Measurements from ENCODE around the gene SLC5A3. TPM values are rescaled to one million over a fixed set of nuclear protein-coding genes. Genes with fewer than 3 reads are reported as not detected.

Gene SLC5A3
- total and polyA plus RNA-seq, 2 donors, result 4.9 to 7.4 TPM

DNA sequence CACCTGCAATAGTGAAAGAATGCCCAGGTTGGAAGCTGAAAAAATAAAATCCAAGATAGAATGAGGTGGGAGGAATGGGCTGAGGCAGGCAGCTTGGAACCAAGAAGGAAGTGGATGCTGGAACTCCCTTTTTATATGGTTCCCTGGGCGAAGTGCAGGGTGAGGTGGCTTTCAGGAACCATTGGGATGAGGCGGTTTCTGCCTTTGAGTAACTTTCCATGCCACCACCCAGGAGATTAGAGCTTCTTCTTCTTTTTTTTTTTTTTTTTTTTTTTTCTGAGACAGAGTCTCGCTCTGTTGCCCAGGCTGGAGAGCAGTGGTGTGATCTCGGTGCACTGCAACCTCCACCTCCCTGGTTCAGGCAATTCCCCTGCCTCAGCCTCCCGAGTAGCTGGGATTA, 17.8 kb upstream of the SLC5A3 start:
- 98% methylated on average over 5 of the region's 5 CpGs for WGBS

DNA sequence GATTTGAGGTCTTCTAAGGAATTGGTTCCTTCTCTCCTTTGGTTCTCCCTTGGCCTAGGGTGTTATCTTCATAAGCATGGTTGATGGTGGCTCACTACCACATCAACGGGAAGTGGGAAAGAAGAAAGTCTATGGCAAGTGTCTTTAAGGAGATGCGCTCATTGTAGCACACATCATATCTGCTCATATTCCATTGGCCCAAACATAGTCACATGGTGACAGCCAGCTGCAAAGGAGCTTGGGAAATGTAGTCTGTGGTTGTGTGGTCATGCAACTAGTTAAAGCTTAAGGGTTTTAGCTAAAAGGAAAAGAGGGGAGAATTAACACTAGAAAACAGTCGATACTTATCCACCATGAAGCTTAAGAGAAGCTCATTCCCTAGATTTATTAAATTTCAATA, 11.4 kb upstream of the SLC5A3 start:
- Histone ChIP-seq H3K9me3 (ENCODE audit: control insufficient read depth in 2 of 2, insufficient read depth in 1 of 2, low read length in 1 of 2) (no peaks in the 10 kb centered on the region), H3K27ac (ENCODE audit: low read depth in 1 of 2, low read length in 1 of 2) (no peak overlapping the region), H3K4me1 (ENCODE audit: control insufficient read depth in 2 of 2, insufficient read depth in 2 of 2, low read length in 2 of 2) (no peaks in the 10 kb centered on the region), H3K4me3 (ENCODE audit: low read length in 2 of 2) (no peak overlapping the region), H3K27me3 (ENCODE audit: control insufficient read depth in 2 of 2, insufficient read depth in 1 of 2, low read length in 1 of 2) (no peaks in the 10 kb centered on the region), H3K36me3 (ENCODE audit: control insufficient read depth in 2 of 2, insufficient read depth in 2 of 2, low read length in 1 of 2) (no peaks in the 10 kb centered on the region)
- DNase-seq (ENCODE audit: low read depth in 6 of 9, low spot score in 9 of 9), result peak in 1 of 9 donors; percentile 21
- WGBS, result 95% methylated on average over 3 of the region's 3 CpGs

More for the DNA sequence above, 17.8 kb upstream of the SLC5A3 start:
- Histone ChIP-seq H3K27me3 (ENCODE audit: control insufficient read depth in 2 of 2, insufficient read depth in 1 of 2, low read length in 1 of 2) (no peaks in the 10 kb centered on the region), H3K9me3 (ENCODE audit: control insufficient read depth in 2 of 2, insufficient read depth in 1 of 2, low read length in 1 of 2) (no peaks in the 10 kb centered on the region), H3K4me1 (ENCODE audit: control insufficient read depth in 2 of 2, insufficient read depth in 2 of 2, low read length in 2 of 2) (no peaks in the 10 kb centered on the region), H3K4me3 (ENCODE audit: low read length in 2 of 2) (no peak overlapping the region), H3K27ac (ENCODE audit: low read depth in 1 of 2, low read length in 1 of 2) (no peak overlapping the region), H3K36me3 (ENCODE audit: control insufficient read depth in 2 of 2, insufficient read depth in 2 of 2, low read length in 1 of 2) (no peaks in the 10 kb centered on the region)
- no peak for DNase-seq (ENCODE audit: low read depth in 6 of 9, low spot score in 9 of 9)

DNA sequence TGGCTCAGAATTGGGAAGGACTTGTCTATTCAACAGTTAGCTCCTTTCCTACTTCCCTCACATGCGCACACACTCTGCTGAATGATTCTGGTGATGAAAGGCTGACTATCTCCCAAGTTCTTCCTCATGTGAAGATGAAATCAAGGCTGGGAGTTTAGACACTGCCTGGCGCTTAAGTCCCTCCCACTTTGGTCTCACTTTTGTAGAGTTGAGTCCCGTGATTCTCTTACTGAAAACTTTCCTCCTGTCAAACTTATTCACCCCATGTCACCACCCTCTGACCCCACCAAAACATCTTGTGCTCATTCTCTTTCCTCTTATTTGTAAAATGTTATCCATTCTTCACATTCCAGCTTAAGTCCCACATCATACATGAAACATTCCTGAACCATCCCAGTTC, 8.4 kb upstream of the SLC5A3 start:
- Histone ChIP-seq H3K4me1 (ENCODE audit: control insufficient read depth in 2 of 2, insufficient read depth in 2 of 2, low read length in 2 of 2) (no peaks in the 10 kb centered on the region), H3K9me3 (ENCODE audit: control insufficient read depth in 2 of 2, insufficient read depth in 1 of 2, low read length in 1 of 2) (no peaks in the 10 kb centered on the region), H3K36me3 (ENCODE audit: control insufficient read depth in 2 of 2, insufficient read depth in 2 of 2, low read length in 1 of 2) (no peaks in the 10 kb centered on the region), H3K4me3 (ENCODE audit: low read length in 2 of 2) (no peak overlapping the region), H3K27ac (ENCODE audit: low read depth in 1 of 2, low read length in 1 of 2) (no peak overlapping the region), H3K27me3 (ENCODE audit: control insufficient read depth in 2 of 2, insufficient read depth in 1 of 2, low read length in 1 of 2) (no peaks in the 10 kb centered on the region)
- no peak for DNase-seq (ENCODE audit: low read depth in 6 of 9, low spot score in 9 of 9)
- WGBS, result 97% methylated on average over 3 of the region's 3 CpGs

DNA sequence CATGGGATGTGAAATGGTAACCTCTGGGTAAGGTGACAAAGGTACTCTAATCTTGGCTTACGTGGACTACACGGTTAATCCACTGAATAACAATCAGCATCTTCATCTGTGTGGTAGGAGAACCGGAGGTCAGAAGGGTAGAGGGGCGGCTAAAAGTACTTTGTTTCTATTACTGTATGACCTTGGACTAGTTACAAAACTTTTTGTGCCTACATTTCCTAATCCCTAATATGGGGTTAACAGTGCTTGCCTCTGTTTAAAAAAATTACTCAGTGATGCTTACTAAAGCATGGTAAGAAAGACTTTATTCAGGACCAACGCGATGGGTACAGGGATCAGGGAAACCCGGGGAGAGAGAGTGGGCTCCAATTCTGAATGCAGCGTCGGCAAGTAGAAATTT, 1.7 kb upstream of the SLC5A3 start:
- Histone ChIP-seq H3K36me3 (ENCODE audit: control insufficient read depth in 2 of 2, insufficient read depth in 2 of 2, low read length in 1 of 2) (no peaks in the 10 kb centered on the region), H3K9me3 (ENCODE audit: control insufficient read depth in 2 of 2, insufficient read depth in 1 of 2, low read length in 1 of 2) (no peaks in the 10 kb centered on the region), H3K27ac (ENCODE audit: low read depth in 1 of 2, low read length in 1 of 2) (no peak overlapping the region), H3K4me3 (ENCODE audit: low read length in 2 of 2) (no peak overlapping the region), H3K4me1 (ENCODE audit: control insufficient read depth in 2 of 2, insufficient read depth in 2 of 2, low read length in 2 of 2) (peaks cover 20% of the 10 kb centered on the region in 2 donors), H3K27me3 (ENCODE audit: control insufficient read depth in 2 of 2, insufficient read depth in 1 of 2, low read length in 1 of 2) (no peaks in the 10 kb centered on the region)
- WGBS, result 97% methylated on average over 9 of the region's 9 CpGs
- no peak for DNase-seq (ENCODE audit: low read depth in 6 of 9, low spot score in 9 of 9)

DNA sequence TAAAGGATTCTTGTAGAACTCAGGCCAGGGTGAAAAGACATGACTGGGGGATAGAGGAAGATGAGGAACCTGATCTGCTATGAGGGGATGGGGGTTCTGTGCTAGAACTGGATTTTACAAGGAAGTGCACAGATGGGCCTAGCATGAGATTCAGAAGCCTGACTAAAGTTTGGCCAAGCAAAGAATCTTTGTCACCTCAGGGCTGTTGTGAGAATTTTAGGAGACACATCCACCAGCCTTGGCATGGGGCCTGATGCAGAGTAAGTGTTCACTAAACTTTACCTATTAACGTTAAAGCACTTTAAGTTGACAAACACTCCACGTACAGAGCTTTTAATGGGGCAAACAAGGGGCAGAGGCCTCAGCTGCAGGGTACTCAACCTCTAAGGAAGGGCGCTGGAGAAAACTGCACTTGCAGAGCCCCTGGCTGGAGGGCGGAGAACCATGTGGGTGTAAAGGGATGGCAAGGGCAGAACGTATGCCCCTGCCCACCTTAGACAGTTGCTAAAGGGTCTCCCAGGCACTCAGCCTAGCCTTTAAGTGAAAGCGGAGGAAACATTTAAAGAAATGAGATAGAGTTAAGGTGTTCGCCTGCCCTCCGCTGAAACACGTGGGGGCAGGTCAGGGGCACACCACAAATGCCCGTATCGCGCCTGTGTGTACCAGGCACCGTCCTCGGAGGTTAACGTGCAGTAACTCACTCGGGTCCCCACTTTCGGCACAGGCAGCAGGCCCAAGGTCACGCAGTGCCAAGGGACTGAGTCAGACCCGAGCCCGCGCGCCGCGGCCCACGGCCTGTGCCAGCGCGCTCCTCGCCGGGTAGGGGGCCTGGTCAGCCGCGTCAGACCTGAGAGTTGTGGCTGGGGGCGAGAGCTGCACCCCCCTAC, 990 bp upstream of the SLC5A3 start:
- 69% methylated on average over 32 of the region's 32 CpGs for WGBS
- Histone ChIP-seq H3K9me3 (ENCODE audit: control insufficient read depth in 2 of 2, insufficient read depth in 1 of 2, low read length in 1 of 2) (no peaks in the 10 kb centered on the region), H3K27ac (ENCODE audit: low read depth in 1 of 2, low read length in 1 of 2) (peak overlapping the region; percentile 18 to 21), H3K4me3 (ENCODE audit: low read length in 2 of 2) (peak overlapping the region; percentile 25 to 99), H3K4me1 (ENCODE audit: control insufficient read depth in 2 of 2, insufficient read depth in 2 of 2, low read length in 2 of 2) (peaks cover 26 to 27% of the 10 kb centered on the region in 2 donors), H3K27me3 (ENCODE audit: control insufficient read depth in 2 of 2, insufficient read depth in 1 of 2, low read length in 1 of 2) (no peaks in the 10 kb centered on the region), H3K36me3 (ENCODE audit: control insufficient read depth in 2 of 2, insufficient read depth in 2 of 2, low read length in 1 of 2) (no peaks in the 10 kb centered on the region)
- no peak for DNase-seq (ENCODE audit: low read depth in 6 of 9, low spot score in 9 of 9)

DNA sequence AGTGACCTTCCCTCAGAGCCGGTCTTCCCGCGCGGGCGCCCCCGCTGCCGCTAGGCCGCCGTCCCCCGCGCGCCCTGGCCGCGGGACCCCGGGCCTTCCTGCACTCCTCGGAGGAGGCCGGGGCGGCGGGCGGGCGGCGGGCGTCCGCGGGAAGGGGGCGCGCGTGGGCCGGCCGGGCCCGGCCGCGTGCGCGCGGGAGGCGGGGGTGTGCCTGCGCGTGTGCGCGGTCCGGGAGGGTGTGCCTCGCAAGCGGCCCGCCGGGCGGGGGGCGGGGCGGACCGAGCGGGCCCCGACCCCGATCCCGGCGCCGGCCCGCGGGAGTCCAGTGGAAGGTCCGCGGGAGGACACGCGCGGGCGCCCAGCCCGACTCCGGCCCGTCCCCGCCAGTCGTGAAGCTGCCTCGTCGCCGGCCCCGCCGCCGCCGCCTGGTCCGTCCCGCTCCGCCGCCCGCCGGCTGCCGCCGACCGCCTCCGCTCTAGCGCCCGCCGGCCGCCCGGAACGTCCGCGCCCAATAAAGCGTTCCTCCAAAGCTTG, 438 bp downstream of the SLC5A3 start:
- H3K27ac ChIP-seq (ENCODE audit: low read depth in 1 of 2, low read length in 1 of 2), result peak overlapping the region; percentile 85 to 89
- peak in 1 of 9 donors; percentile 44 for DNase-seq (ENCODE audit: low read depth in 6 of 9, low spot score in 9 of 9)
- under 1% methylated on average over 95 of the region's 95 CpGs for WGBS
- H3K27me3 ChIP-seq (ENCODE audit: control insufficient read depth in 2 of 2, insufficient read depth in 1 of 2, low read length in 1 of 2), result no peaks in the 10 kb centered on the region
- no peaks in the 10 kb centered on the region for H3K36me3 ChIP-seq (ENCODE audit: control insufficient read depth in 2 of 2, insufficient read depth in 2 of 2, low read length in 1 of 2)
- peaks cover 32 to 33% of the 10 kb centered on the region in 2 donors for H3K4me1 ChIP-seq (ENCODE audit: control insufficient read depth in 2 of 2, insufficient read depth in 2 of 2, low read length in 2 of 2)
- H3K4me3 ChIP-seq (ENCODE audit: low read length in 2 of 2), result peak overlapping the region; percentile 80 to 99
- H3K9me3 ChIP-seq (ENCODE audit: control insufficient read depth in 2 of 2, insufficient read depth in 1 of 2, low read length in 1 of 2), result no peaks in the 10 kb centered on the region

DNA sequence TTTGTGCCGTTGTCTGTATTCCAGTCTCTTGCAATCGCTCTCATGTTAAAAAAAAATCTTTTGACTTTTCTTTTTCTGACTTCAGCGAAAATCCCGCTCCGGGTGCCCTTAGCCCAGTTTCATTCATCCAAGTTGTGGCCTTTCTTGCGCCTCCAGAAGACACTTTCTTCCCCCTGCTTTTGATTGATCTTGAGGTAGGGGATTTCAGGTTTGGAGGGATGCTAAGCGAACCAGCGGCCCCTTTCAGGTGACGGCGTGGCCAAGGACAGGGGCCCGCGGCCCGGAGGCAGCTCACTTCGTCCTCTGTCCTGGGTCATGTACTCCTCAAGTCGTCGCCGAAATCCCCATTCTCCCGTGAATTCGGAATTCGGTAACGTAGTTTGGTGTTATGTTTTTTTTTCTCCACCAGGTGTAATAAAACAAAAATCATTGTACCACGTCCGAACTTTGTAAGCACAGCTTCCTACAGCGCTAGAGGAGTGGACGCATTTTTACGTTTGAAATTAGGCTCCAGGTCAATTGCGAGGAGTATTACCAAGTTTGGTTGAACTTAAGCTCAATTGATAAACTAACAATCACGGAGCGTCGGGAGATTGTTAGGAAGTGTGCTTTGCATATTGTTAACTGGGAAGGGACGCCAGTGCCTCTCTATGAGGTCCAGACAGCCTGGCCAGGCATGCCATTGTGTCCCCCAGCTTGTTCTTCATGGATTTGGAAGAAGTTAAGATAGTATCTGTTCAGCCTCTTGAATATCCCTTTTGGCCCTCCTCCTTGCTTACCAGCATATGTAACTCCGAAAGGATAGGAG, 1.1 kb downstream of the SLC5A3 start:
- H3K9me3 ChIP-seq (ENCODE audit: control insufficient read depth in 2 of 2, insufficient read depth in 1 of 2, low read length in 1 of 2), result no peaks in the 10 kb centered on the region
- peaks cover 33 to 37% of the 10 kb centered on the region in 2 donors for H3K4me1 ChIP-seq (ENCODE audit: control insufficient read depth in 2 of 2, insufficient read depth in 2 of 2, low read length in 2 of 2)
- no peaks in the 10 kb centered on the region for H3K27me3 ChIP-seq (ENCODE audit: control insufficient read depth in 2 of 2, insufficient read depth in 1 of 2, low read length in 1 of 2)
- H3K4me3 ChIP-seq (ENCODE audit: low read length in 2 of 2), result peak overlapping the region; percentile 66 to 99
- peak in 1 of 9 donors; percentile 48 for DNase-seq (ENCODE audit: low read depth in 6 of 9, low spot score in 9 of 9)
- peak overlapping the region in 1 of 2 donors; percentile 38 for H3K27ac ChIP-seq (ENCODE audit: low read depth in 1 of 2, low read length in 1 of 2)
- H3K36me3 ChIP-seq (ENCODE audit: control insufficient read depth in 2 of 2, insufficient read depth in 2 of 2, low read length in 1 of 2), result no peaks in the 10 kb centered on the region
- 51% methylated on average over 32 of the region's 32 CpGs for WGBS

DNA sequence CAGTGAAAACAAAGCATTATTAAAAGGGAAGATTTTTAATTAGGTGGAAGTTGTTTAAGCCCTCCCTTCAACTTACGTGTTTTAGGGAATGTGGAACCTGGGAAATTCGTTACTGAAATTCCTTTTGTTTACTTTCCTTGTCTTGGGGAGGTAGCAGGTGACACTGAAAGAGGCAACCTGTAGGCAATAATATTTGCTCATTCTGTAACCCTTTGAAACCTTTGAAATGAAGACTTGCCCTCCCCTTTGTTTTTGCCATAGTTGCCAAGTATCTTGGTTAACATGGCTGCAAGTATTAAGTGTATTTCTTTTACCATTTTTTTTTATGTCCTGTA, 1.7 kb downstream of the SLC5A3 start:
- peaks cover 33 to 41% of the 10 kb centered on the region in 2 donors for H3K4me1 ChIP-seq (ENCODE audit: control insufficient read depth in 2 of 2, insufficient read depth in 2 of 2, low read length in 2 of 2)
- H3K9me3 ChIP-seq (ENCODE audit: control insufficient read depth in 2 of 2, insufficient read depth in 1 of 2, low read length in 1 of 2), result no peaks in the 10 kb centered on the region
- WGBS, result 94% methylated on average over 2 of the region's 2 CpGs

More for the DNA sequence above, 1.7 kb downstream of the SLC5A3 start:
- no peaks in the 10 kb centered on the region for H3K27me3 ChIP-seq (ENCODE audit: control insufficient read depth in 2 of 2, insufficient read depth in 1 of 2, low read length in 1 of 2)
- H3K4me3 ChIP-seq (ENCODE audit: low read length in 2 of 2), result peak overlapping the region; percentile 66 to 99
- H3K27ac ChIP-seq (ENCODE audit: low read depth in 1 of 2, low read length in 1 of 2), result peak overlapping the region in 1 of 2 donors; percentile 64
- no peaks in the 10 kb centered on the region for H3K36me3 ChIP-seq (ENCODE audit: control insufficient read depth in 2 of 2, insufficient read depth in 2 of 2, low read length in 1 of 2)
- peak in 1 of 9 donors; percentile 29 for DNase-seq (ENCODE audit: low read depth in 6 of 9, low spot score in 9 of 9)
